GM12872 (cell line): ENCODE measurements around the gene BMERB1.

Source experiments
- CTCF ChIP-seq: IDR thresholded peaks from 3 replicates; pipeline ENCODE4 v1.5.1; 2011; ENCODE audit warnings: low read depth, mild to moderate bottlenecking, low read length, moderate library complexity; ENCODE audit not compliant: insufficient read depth

The BMERB1 gene

DNA sequence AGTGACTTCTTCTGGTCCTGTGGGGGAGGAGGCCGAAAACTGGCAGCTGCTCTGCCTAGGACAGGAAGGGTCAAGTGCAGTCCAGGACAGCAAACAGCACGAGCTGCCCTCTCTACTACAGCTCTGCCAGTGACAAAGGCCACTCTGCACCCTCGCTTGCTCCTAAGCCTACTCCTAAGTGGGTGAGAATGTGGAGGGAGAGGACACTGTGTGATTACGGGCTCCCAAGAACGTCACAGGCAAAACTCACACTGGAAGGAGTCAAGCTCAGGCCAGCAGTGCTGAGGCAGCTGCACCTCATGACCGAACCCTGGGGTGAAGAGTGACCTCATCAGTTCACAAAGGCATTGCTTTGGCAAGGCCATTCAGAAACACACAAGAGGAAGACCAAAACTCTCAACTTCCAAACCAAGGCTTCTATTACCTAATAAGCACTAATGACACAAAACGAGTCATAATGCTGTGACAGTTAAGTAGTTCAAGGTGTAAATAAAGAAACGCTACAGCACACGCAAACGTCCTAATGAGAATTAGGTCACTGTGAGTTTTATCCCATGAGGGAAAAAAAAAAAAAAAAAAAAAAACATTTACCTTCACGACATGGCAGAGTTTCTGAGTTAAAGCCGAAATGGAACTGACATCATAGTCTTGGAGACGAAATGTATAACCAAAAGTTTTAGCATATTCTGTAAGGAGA, 173.5 kb downstream of the BMERB1 start:
- no peak for TF ChIP-seq CTCF

DNA sequence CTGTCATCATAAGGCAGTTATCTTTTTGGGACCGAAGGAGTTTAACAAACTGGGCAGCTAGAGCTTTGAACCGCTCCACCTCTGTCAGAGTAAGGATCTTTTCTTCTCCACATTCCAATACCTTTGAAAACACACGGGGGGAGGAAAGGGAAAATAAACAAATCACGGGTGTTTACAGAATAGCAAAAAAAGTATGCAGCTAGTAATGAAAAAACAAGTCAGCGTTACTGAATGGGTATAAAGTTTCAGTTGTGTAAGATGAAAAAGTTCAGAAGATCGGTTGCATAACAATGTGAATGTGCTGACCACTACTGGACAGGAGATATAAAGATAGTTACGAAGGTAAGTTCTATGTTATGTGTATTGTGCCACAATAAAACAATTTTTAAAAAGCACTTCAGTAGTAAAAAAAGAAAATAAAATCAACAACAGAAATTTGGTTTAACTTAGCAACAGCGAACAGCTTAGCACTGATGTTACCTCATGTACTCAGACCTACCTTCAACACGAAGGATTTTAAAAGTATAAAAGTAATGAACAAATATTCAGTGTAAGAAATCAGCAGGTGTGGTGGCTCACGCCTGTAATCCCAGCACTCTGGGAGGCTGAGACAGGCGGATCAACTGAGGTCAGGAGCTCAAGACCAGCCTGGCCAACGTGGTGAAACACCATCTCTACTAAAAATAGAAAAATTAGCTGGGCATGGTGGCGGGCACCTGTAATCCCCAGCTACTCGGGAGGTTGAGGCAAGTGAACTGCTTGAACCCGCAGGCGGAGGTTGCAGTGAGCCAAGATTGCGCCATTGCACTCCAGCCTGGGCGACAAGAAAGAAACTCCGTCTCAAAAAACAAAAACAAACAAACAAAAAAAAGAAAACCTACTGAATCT, 174.3 kb downstream of the BMERB1 start:
- no peak for TF ChIP-seq CTCF

GRCh38 chr16:15609286-15609649, 174.9 kb downstream of the BMERB1 start:
- no peak for TF ChIP-seq CTCF

DNA sequence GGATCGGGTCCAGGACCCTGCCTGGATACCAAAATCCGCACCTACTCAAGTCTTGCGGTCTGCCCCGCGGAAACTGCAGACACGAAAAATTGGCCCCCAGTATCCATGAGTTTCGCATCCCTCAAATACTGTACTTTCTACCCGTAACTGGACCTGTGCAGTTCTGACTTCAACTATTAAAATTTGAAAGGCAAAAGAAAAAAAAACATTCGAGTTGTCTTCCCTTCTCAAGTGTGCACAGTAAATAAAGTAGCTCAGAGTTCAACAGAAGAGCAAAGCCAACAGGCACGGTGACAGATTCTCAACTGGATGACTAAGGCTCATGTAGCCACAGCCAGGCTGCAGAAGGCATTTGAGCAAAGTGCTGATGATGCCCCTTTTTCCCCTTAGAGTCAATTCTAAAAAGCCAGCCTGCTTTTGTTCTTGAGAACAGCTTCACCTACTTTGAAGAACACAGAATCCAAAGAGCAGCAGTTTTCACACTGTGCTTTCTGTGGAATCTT, 176.0 kb downstream of the BMERB1 start:
- no peak for TF ChIP-seq CTCF

GRCh38 chr16:15611610-15612009, 177.2 kb downstream of the BMERB1 start:
- no peak for TF ChIP-seq CTCF

DNA sequence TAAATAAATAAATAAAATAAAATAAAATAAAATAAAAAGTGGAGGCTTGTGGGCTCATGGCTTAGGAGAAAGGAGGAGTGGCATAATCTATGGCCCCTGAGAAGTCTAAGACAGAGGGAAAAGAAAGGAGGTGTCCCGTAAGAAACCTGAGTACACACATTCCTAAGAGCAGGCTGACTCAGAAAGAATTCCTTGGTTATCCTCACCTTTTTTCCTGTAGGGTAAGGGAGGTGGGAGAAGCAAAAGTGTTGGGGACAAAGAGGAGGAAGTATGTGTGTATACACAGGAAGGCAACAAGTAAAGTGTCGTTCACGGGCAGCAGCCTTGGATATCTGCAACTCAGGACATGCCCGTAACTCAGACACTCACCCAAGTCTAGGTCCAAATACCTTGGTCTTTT, 179.3 kb downstream of the BMERB1 start:
- TF ChIP-seq CTCF: no peak

DNA sequence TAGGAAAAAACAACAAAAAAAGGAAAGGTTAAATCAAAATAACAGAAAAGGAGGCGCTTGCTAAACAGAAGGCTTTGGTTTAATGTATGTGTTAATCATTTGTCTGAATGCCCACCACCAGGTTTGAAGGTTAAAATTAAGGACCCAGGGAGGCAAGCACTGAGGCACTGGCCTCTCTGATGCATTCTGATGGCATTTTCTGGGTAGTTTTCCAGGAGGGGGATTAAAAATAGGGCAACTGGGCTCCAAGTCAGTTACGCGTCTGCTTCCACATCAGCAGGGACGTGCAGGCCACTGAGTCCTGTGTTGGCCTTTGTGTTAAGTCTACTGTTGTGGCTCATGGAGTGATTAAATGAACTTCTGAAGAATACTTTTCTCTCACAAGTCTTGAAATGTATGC, 181.6 kb downstream of the BMERB1 start:
- no peak for TF ChIP-seq CTCF
